ENCODE measurements around the gene F2RL3.

F2RL3 gene

DNA sequence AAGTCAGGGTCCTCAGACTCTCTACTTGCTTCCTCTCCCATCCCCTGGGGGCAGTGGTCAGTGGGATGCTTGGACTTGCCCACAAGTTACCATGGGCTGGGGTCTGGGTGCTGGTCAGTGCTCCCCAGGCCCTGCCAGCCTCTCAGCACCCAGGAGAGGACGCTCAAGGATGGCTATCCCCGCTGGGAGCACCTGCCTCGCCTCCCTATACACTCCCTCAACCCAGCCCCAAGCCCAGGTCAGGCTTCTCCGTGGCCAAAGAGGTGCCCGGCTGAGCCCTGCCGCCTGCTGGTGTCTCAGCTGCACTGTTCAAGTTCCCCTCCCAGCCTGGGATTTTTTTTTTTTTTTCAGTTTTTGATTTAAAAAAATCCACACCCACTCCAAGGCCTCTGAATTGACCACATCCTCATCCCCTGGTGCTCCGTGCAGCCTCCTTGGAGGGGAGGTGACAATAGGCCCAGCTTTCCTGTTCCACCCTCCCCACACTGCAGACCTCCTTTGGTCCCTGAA, 10.8 kb downstream of the F2RL3 start:
- DNase-seq (ENCODE audit: low read depth): peak; percentile 25
- H3K4me3 ChIP-seq (ENCODE audit: low read length): no peak overlapping the region
- TF ChIP-seq, protein P1, sequence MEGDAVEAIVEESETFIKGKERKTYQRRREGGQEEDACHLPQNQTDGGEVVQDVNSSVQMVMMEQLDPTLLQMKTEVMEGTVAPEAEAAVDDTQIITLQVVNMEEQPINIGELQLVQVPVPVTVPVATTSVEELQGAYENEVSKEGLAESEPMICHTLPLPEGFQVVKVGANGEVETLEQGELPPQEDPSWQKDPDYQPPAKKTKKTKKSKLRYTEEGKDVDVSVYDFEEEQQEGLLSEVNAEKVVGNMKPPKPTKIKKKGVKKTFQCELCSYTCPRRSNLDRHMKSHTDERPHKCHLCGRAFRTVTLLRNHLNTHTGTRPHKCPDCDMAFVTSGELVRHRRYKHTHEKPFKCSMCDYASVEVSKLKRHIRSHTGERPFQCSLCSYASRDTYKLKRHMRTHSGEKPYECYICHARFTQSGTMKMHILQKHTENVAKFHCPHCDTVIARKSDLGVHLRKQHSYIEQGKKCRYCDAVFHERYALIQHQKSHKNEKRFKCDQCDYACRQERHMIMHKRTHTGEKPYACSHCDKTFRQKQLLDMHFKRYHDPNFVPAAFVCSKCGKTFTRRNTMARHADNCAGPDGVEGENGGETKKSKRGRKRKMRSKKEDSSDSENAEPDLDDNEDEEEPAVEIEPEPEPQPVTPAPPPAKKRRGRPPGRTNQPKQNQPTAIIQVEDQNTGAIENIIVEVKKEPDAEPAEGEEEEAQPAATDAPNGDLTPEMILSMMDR (conservative IDR thresholded peaks at IDR 0.05; ENCODE audit: low read length): peak; percentile 62

- no peak overlapping the region for H3K4me3 ChIP-seq (ENCODE audit: low read length)
- no peak for DNase-seq (ENCODE audit: low read depth)
- TF ChIP-seq, protein P1 (conservative IDR thresholded peaks at IDR 0.05; ENCODE audit: low read length): no peak
These were observed 12.8 kb downstream of the F2RL3 start for GRCh38 chr19:16901491-16902175.

GRCh38 chr19:16902545-16902944, 13.7 kb downstream of the F2RL3 start:
- no peak for DNase-seq (ENCODE audit: low read depth)
- no peak overlapping the region for H3K4me3 ChIP-seq (ENCODE audit: low read length)
- TF ChIP-seq, protein P1 (conservative IDR thresholded peaks at IDR 0.05; ENCODE audit: low read length): no peak

DNA sequence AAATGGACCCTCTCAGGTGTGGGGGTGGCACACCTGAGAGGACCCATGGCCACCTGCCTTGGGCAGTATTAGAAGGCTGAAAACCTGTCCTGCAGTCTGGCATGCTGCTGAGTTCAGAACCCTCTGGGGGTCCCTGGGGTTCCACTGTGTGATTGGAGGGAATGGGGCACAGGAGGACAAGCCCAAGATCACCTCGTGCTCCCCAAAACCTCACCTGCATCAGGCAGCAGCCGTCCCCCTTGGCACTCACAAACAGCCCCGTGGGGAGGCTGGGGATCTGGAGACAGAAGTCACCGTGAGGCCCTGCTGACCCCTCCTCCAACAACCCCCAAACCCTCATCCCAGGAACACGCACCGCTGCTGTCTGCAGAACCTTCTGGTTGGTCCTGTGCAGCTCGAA, 14.5 kb downstream of the F2RL3 start:
- no peak for DNase-seq (ENCODE audit: low read depth)
- TF ChIP-seq, protein P1 (conservative IDR thresholded peaks at IDR 0.05; ENCODE audit: low read length): no peak
- H3K4me3 ChIP-seq (ENCODE audit: low read length): no peak overlapping the region

DNA sequence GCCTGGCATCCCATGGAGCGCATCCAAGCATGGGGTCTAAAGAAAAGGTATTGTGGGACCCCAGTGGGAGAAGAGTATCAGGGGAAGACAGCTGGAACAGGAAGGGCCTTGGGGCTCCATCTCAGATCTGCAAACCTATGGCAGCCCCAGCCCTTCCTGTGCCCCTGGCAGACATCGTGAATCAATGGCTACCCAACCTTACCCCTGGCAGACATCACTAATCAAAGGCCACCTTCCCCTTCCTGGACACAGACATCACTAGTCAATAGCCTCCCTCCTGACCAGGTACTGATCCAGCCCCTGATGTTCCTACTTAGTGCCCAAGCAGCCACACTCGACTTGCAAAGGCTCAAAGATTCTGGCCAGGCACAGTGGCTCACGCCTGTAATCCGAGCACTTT, 15.8 kb downstream of the F2RL3 start:
- H3K4me3 ChIP-seq (ENCODE audit: low read length): no peak overlapping the region
- TF ChIP-seq, protein P1 (conservative IDR thresholded peaks at IDR 0.05; ENCODE audit: low read length): no peak
- no peak for DNase-seq (ENCODE audit: low read depth)

- no peak for DNase-seq (ENCODE audit: low read depth)
- TF ChIP-seq, protein P1 (conservative IDR thresholded peaks at IDR 0.05; ENCODE audit: low read length): no peak
- H3K4me3 ChIP-seq (ENCODE audit: low read length): no peak overlapping the region
These were observed 20.0 kb downstream of the F2RL3 start for GRCh38 chr19:16908759-16909158.

GRCh38 chr19:16911046-16911445, 22.2 kb downstream of the F2RL3 start:
- no peak for DNase-seq (ENCODE audit: low read depth)
- H3K4me3 ChIP-seq (ENCODE audit: low read length): no peak overlapping the region
- TF ChIP-seq, protein P1 (conservative IDR thresholded peaks at IDR 0.05; ENCODE audit: low read length): no peak
